ENCODE measurements around the gene ISCU.
A peak's percentile ranks its signal among the peaks of the same experiment; 100 is the strongest.

ISCU gene

DNA sequence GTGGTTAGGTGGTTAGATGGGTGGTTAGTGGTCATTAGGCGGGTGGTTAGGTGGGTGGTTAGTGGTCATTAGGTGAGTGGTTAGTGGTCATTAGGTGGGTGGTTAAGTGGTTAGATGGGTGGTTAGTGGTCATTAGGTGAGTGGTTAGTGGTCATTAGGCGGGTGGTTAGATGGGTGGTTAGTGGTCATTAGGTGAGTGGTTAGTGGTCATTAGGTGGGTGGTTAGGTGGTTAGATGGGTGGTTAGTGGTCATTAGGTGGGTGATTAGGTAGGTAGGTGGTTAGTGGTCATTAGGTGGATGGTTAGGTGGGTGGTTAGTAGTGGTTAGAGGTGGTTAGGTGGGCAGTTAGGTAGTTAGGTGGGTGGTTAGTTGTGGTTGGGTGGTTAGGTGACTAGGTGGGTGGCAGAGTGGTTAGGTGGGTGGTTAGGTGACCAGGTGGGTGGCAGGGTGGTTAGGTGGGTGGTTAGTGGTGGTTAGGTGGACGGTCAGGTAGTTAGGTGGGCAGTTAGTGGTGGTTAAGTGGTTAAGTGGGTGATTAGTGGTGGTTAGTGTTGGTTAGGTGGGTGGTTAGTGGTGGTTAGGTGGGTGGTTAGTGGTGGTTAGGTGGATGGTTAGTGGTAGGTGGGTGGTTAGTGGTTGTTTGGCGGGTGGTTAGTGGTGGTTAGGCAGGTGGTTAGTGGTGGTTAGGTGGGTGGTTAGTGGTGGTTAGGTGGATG lies 43.5 kb downstream of the ISCU start:
- no peaks in the 10 kb centered on the region for H3K27me3 ChIP-seq (ENCODE audit: insufficient read depth, low read length)
- H3K4me1 ChIP-seq (ENCODE audit: control insufficient read depth, insufficient read depth, low read length, unreplicated experiment) = peaks cover 16% of the 10 kb centered on the region
- no peaks in the 10 kb centered on the region for H3K36me3 ChIP-seq (ENCODE audit: insufficient read depth, low read length)
- peak overlapping the region; percentile 59; the same call in 1 of the 2 replicates for H3K27ac ChIP-seq (ENCODE audit: low read depth, low read length)
- H3K4me3 ChIP-seq (ENCODE audit: low read depth, low read length) = no peak overlapping the region
- no peaks in the 10 kb centered on the region for H3K79me2 ChIP-seq (ENCODE audit: control insufficient read depth, insufficient read depth, low read length, unreplicated experiment)
- no peak overlapping the region for H2AFZ ChIP-seq (ENCODE audit: low read length, unreplicated experiment)

DNA sequence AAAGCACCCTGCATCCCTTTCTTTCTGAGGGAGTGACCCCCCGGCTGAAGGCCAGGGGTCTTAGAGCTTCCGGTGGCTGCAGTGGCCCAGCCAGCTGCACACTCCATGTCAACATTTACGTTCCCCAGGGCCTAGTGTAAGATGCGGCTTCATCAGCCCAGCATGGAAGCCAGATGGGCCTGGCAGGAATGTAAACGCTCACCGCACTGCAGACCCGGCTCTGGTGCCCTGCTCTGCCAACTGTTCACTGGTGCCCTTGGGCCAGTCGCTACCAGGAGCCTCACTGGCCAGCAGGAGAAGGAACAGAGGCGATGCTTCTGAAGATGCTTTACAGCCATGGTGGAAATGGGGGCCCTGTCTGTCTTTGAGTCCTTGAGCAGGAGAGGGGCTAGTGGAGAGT lies 44.1 kb downstream of the ISCU start:
- H3K27me3 ChIP-seq (ENCODE audit: insufficient read depth, low read length) = no peaks in the 10 kb centered on the region
- no peaks in the 10 kb centered on the region for H3K36me3 ChIP-seq (ENCODE audit: insufficient read depth, low read length)
- H3K27ac ChIP-seq (ENCODE audit: low read depth, low read length) = no peak overlapping the region
- no peaks in the 10 kb centered on the region for H3K79me2 ChIP-seq (ENCODE audit: control insufficient read depth, insufficient read depth, low read length, unreplicated experiment)
- no peak overlapping the region for H3K4me3 ChIP-seq (ENCODE audit: low read depth, low read length)
- peaks cover 16% of the 10 kb centered on the region for H3K4me1 ChIP-seq (ENCODE audit: control insufficient read depth, insufficient read depth, low read length, unreplicated experiment)
- H2AFZ ChIP-seq (ENCODE audit: low read length, unreplicated experiment) = no peak overlapping the region

- H3K4me3 ChIP-seq (ENCODE audit: low read depth, low read length) = no peak overlapping the region
- H3K4me1 ChIP-seq (ENCODE audit: control insufficient read depth, insufficient read depth, low read length, unreplicated experiment) = peaks cover 23% of the 10 kb centered on the region
- no peak overlapping the region for H2AFZ ChIP-seq (ENCODE audit: low read length, unreplicated experiment)
- H3K27ac ChIP-seq (ENCODE audit: low read depth, low read length) = no peak overlapping the region
- H3K79me2 ChIP-seq (ENCODE audit: control insufficient read depth, insufficient read depth, low read length, unreplicated experiment) = no peaks in the 10 kb centered on the region
- no peaks in the 10 kb centered on the region for H3K27me3 ChIP-seq (ENCODE audit: insufficient read depth, low read length)
- H3K36me3 ChIP-seq (ENCODE audit: insufficient read depth, low read length) = no peaks in the 10 kb centered on the region
Observed at GRCh38 chr12:108607981-108608600, 45.7 kb downstream of the ISCU start.

DNA sequence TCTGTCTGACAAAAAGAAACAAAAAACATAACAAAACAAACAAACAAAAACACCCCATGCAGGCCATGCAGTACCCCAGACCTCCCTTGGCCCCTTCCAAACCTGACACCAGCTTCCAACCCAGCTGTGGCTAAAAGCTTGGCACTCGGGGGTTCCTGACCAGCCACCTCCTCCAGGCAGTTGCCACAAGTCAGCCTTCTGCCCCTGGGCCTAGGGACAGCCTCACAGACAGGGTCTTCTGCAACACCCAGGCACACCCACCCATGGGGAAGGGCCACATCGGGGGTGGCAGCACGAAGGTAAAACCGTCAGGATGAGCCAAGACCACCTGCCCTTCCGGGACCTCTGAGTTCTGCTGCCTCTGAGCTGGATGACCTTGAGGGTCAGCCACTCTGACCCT lies 46.2 kb downstream of the ISCU start:
- Histone ChIP-seq H3K36me3 (ENCODE audit: insufficient read depth, low read length) (no peaks in the 10 kb centered on the region), H3K27ac (ENCODE audit: low read depth, low read length) (no peak overlapping the region), H3K4me3 (ENCODE audit: low read depth, low read length) (no peak overlapping the region), H3K4me1 (ENCODE audit: control insufficient read depth, insufficient read depth, low read length, unreplicated experiment) (peaks cover 23% of the 10 kb centered on the region), H3K27me3 (ENCODE audit: insufficient read depth, low read length) (no peaks in the 10 kb centered on the region), H2AFZ (ENCODE audit: low read length, unreplicated experiment) (no peak overlapping the region), H3K79me2 (ENCODE audit: control insufficient read depth, insufficient read depth, low read length, unreplicated experiment) (no peaks in the 10 kb centered on the region)

GRCh38 chr12:108609537-108610335 lies 47.3 kb downstream of the ISCU start:
- no peak overlapping the region for H2AFZ ChIP-seq (ENCODE audit: low read length, unreplicated experiment)

GRCh38 chr12:108610336-108610815 lies 48.0 kb downstream of the ISCU start:
- H3K79me2 ChIP-seq (ENCODE audit: control insufficient read depth, insufficient read depth, low read length, unreplicated experiment) = no peaks in the 10 kb centered on the region
- H3K4me3 ChIP-seq (ENCODE audit: low read depth, low read length) = no peak overlapping the region
- H3K4me1 ChIP-seq (ENCODE audit: control insufficient read depth, insufficient read depth, low read length, unreplicated experiment) = peaks cover 19% of the 10 kb centered on the region
- no peaks in the 10 kb centered on the region for H3K27me3 ChIP-seq (ENCODE audit: insufficient read depth, low read length)
- no peaks in the 10 kb centered on the region for H3K36me3 ChIP-seq (ENCODE audit: insufficient read depth, low read length)
- H2AFZ ChIP-seq (ENCODE audit: low read length, unreplicated experiment) = no peak overlapping the region
- no peak overlapping the region for H3K27ac ChIP-seq (ENCODE audit: low read depth, low read length)

More at GRCh38 chr12:108609537-108610335, 47.3 kb downstream of the ISCU start:
- Histone ChIP-seq H3K36me3 (ENCODE audit: insufficient read depth, low read length) (no peaks in the 10 kb centered on the region), H3K79me2 (ENCODE audit: control insufficient read depth, insufficient read depth, low read length, unreplicated experiment) (no peaks in the 10 kb centered on the region), H3K4me3 (ENCODE audit: low read depth, low read length) (no peak overlapping the region), H3K27ac (ENCODE audit: low read depth, low read length) (no peak overlapping the region), H3K4me1 (ENCODE audit: control insufficient read depth, insufficient read depth, low read length, unreplicated experiment) (peaks cover 23% of the 10 kb centered on the region), H3K27me3 (ENCODE audit: insufficient read depth, low read length) (no peaks in the 10 kb centered on the region)

DNA sequence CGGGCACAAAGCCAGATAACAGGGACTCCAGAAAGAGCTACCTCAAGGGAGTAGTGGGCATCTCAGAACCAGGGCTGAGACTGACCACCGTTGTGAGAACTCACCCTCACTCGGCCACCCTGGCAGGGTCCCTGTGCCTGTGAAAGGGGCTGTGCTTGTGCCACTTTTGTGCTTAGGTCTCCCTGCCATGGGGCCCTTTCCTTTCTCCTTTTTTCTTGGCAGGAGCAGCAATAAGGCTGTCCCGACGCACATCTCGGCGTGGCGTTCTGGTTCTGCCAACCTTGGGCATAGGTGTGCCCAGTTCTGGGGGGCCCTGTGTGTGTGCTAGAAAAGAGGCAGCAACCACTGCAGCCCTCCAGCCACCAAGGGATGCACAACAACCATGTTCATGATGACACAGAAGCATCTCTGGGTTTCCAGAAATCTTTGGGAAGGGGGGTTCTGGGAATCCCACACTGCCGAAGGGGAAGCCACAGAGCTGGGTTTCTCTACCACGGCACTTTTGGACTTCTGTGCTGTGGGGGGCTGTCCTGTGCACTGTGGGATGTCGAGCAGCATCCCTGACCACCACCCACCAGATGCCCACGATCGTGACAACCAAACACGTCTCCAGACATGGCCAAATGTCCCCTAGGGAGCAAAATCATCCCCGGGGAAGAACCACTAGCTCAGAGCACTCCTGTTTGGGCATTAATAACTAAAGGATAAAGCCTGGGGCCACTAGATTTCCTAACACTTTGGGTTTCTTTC lies 48.6 kb downstream of the ISCU start:
- no peak overlapping the region for H2AFZ ChIP-seq (ENCODE audit: low read length, unreplicated experiment)
- no peaks in the 10 kb centered on the region for H3K27me3 ChIP-seq (ENCODE audit: insufficient read depth, low read length)
- no peak overlapping the region for H3K27ac ChIP-seq (ENCODE audit: low read depth, low read length)
- H3K79me2 ChIP-seq (ENCODE audit: control insufficient read depth, insufficient read depth, low read length, unreplicated experiment) = no peaks in the 10 kb centered on the region
- no peaks in the 10 kb centered on the region for H3K36me3 ChIP-seq (ENCODE audit: insufficient read depth, low read length)
- H3K4me3 ChIP-seq (ENCODE audit: low read depth, low read length) = no peak overlapping the region
- H3K4me1 ChIP-seq (ENCODE audit: control insufficient read depth, insufficient read depth, low read length, unreplicated experiment) = peaks cover 14% of the 10 kb centered on the region

DNA sequence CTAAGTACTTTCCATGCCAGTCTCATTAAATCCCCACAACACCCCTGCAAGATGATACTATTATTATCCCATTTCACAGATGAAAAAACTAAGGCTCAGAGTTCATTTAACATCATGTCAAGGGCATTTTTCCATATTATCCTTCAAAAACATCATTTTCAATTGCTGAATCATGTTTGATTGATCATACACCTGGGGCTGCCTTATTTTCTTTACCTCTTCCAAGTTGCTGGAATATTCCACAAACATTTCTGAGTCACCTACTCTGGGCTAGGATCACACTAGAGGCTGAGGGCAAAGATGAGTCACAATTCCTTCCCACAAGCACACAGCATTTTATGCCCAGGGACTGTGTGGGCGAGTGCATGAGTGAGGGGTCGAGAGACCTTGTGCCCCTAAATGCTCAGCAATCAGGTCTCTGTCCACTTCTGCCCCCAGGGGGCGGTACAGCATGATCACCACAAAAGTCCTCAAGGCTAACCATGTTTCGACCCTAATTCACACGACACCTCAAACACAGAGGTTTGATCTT lies 49.6 kb downstream of the ISCU start:
- H3K27ac ChIP-seq (ENCODE audit: low read depth, low read length) = peak overlapping the region; percentile 56
- H3K36me3 ChIP-seq (ENCODE audit: insufficient read depth, low read length) = no peaks in the 10 kb centered on the region
- H3K4me3 ChIP-seq (ENCODE audit: low read depth, low read length) = no peak overlapping the region
- H2AFZ ChIP-seq (ENCODE audit: low read length, unreplicated experiment) = no peak overlapping the region
- H3K4me1 ChIP-seq (ENCODE audit: control insufficient read depth, insufficient read depth, low read length, unreplicated experiment) = peaks cover 16% of the 10 kb centered on the region
- H3K27me3 ChIP-seq (ENCODE audit: insufficient read depth, low read length) = no peaks in the 10 kb centered on the region
- no peaks in the 10 kb centered on the region for H3K79me2 ChIP-seq (ENCODE audit: control insufficient read depth, insufficient read depth, low read length, unreplicated experiment)

GRCh38 chr12:108612788-108613282 lies 50.4 kb downstream of the ISCU start:
- H3K4me1 ChIP-seq (ENCODE audit: control insufficient read depth, insufficient read depth, low read length, unreplicated experiment) = peaks cover 23% of the 10 kb centered on the region
- no peak overlapping the region for H2AFZ ChIP-seq (ENCODE audit: low read length, unreplicated experiment)
- H3K27ac ChIP-seq (ENCODE audit: low read depth, low read length) = no peak overlapping the region
- H3K27me3 ChIP-seq (ENCODE audit: insufficient read depth, low read length) = no peaks in the 10 kb centered on the region
- no peaks in the 10 kb centered on the region for H3K36me3 ChIP-seq (ENCODE audit: insufficient read depth, low read length)
- H3K4me3 ChIP-seq (ENCODE audit: low read depth, low read length) = no peak overlapping the region
- H3K79me2 ChIP-seq (ENCODE audit: control insufficient read depth, insufficient read depth, low read length, unreplicated experiment) = no peaks in the 10 kb centered on the region

DNA sequence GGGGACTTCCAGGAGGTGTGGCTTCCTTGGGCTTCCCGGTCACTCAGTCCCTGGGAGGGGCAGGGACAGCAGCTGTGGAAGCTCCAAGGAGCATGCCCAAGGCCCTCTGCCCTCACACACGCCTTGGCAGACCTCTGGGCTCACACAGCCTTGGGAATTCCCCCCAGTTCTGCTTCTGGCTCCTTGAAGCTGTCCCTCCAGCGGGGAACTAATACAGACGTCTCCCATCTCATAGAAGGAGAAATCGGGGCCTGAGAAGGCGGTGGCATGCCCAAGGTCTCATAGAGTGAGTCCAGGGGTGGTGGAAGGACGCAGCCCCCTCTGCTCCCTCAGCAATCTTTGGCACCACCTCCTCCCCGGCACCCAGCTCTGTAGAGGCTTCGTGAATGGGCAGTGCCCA lies 51.2 kb downstream of the ISCU start:
- H3K4me3 ChIP-seq (ENCODE audit: low read depth, low read length) = no peak overlapping the region
- H3K4me1 ChIP-seq (ENCODE audit: control insufficient read depth, insufficient read depth, low read length, unreplicated experiment) = peaks cover 27% of the 10 kb centered on the region
- no peak overlapping the region for H3K27ac ChIP-seq (ENCODE audit: low read depth, low read length)
- H3K27me3 ChIP-seq (ENCODE audit: insufficient read depth, low read length) = no peaks in the 10 kb centered on the region
- H2AFZ ChIP-seq (ENCODE audit: low read length, unreplicated experiment) = no peak overlapping the region
- no peaks in the 10 kb centered on the region for H3K79me2 ChIP-seq (ENCODE audit: control insufficient read depth, insufficient read depth, low read length, unreplicated experiment)
- no peaks in the 10 kb centered on the region for H3K36me3 ChIP-seq (ENCODE audit: insufficient read depth, low read length)
